GM12878 (cell line): ENCODE results near the gene IGHMBP2. TPM values are rescaled to one million over a fixed set of nuclear protein-coding genes. Genes with fewer than 3 reads are reported as not detected.

Experiments used
- ATAC-seq: fragments of 200-7000 bp; cut with Tn5 transposase; 3 replicates; pipeline ENCODE4 v1.9.1; 2020; ENCODE audit warnings: mild to moderate bottlenecking, moderate library complexity
- BruUV-seq: library from RNA; stranded (reverse); fragments of 400-500 nt; replicated peaks from 2 replicates; lab custom pipeline; 2021; lab: Mats Ljungman, UMichigan
- CTCF ChIA-PET: fragments of 300-600 bp; sonication (Branson Sonifier 250); formaldehyde crosslinking; extraction: SDS; loops from one replicate; lab custom pipeline; 2021; ENCODE audit warnings: inconsistent platforms; lab: Yijun Ruan, JAX
- POLR2A ChIA-PET: fragments of 350-600 bp; formaldehyde crosslinking; extraction: SDS; loops from one replicate; lab custom pipeline; 2021; ENCODE audit warnings: inconsistent platforms; lab: Charles Lee
- RAD21 ChIA-PET: fragments of 300-600 bp; sonication (Branson Sonifier 250); formaldehyde crosslinking; loops from one replicate; lab custom pipeline; 2023; ENCODE audit warnings: antibody characterized with exemption; ENCODE audit not compliant: unreplicated experiment; lab: Charles Lee
- SMC1A ChIA-PET: fragments of 300-600 bp; sonication (Branson Sonifier 250); formaldehyde crosslinking; loops from one replicate; lab custom pipeline; 2023; ENCODE audit not compliant: unreplicated experiment, uncharacterized antibody; lab: Charles Lee
- DNase-seq: peaks from one replicate; pipeline ENCODE4 v3.0.0-alpha.2; 2011; ENCODE audit warnings: low read depth, low spot score
- FAIRE-seq: peaks from 3 replicates; lab custom pipeline; 2011; peaks lifted over from hg19 to GRCh38; lab: Jason Lieb, UNC
- H2AFZ ChIP-seq: 2 replicates; pipeline ENCODE4 v1.6.0; 2011; ENCODE audit warnings: low read depth, low read length, control low read depth; ENCODE audit not compliant: control insufficient read depth
- H3K27ac ChIP-seq: 2 replicates; pipeline ENCODE4 v1.5.1; 2011; ENCODE audit warnings: control low read depth; ENCODE audit not compliant: control insufficient read depth, insufficient read depth
- H3K27me3 ChIP-seq, 2 experiments: replicated peaks in 1 of 2; 2 replicates each; pipeline versions ENCODE4 v1.6.0 to v1.6.1; 2011; ENCODE audit warnings: low read length in 1 of 2; ENCODE audit not compliant: control insufficient read depth in 2 of 2, insufficient read depth in 2 of 2
- H3K36me3 ChIP-seq, 2 experiments: 2 replicates each; pipeline ENCODE4 v1.5.1; 2011; ENCODE audit warnings: low read length in 1 of 2; ENCODE audit not compliant: control insufficient read depth in 2 of 2, insufficient read depth in 2 of 2
- H3K4me1 ChIP-seq: 2 replicates; pipeline ENCODE4 v1.6.1; 2011; ENCODE audit warnings: mild to moderate bottlenecking, low read length, moderate library complexity, mixed read lengths; ENCODE audit not compliant: control insufficient read depth, insufficient read depth
- H3K4me2 ChIP-seq: 2 replicates; pipeline ENCODE4 v1.6.0; 2011; ENCODE audit warnings: control low read depth; ENCODE audit not compliant: control insufficient read depth, insufficient read depth
- H3K4me3 ChIP-seq: fragments of 200-600 bp; sonication (generic); 2 replicates; pipeline ENCODE4 v1.5.1; 2016
- H3K79me2 ChIP-seq: 2 replicates; pipeline ENCODE4 v1.6.0; 2011; ENCODE audit warnings: low read length; ENCODE audit not compliant: control insufficient read depth, insufficient read depth
- H3K9ac ChIP-seq: 2 replicates; pipeline ENCODE4 v1.8.0; 2011; ENCODE audit warnings: low read length, control low read depth, mixed read lengths; ENCODE audit not compliant: control insufficient read depth, insufficient read depth
- H3K9me3 ChIP-seq: replicated peaks from 3 replicates; pipeline ENCODE4 v1.5.1; 2011; ENCODE audit warnings: mild to moderate bottlenecking, low read length; ENCODE audit not compliant: control insufficient read depth, insufficient read depth
- H4K20me1 ChIP-seq: 2 replicates; pipeline ENCODE4 v1.6.0; 2011; ENCODE audit not compliant: control insufficient read depth, insufficient read depth
- BRCA1 ChIP-seq: IDR thresholded peaks from 2 replicates; pipeline ENCODE4 v1.6.1; 2011; ENCODE audit warnings: low read depth, low read length, improper control_type of control experiment
- E4F1 ChIP-seq: fragments of 450-650 bp; IDR thresholded peaks from 2 replicates; pipeline ENCODE4 v1.6.1; 2018; ENCODE audit warnings: borderline replicate concordance, mild to moderate bottlenecking; ENCODE audit not compliant: partially characterized antibody
- EGR1 ChIP-seq, 2 experiments: IDR thresholded peaks; 1 replicate in 1 of 2; 2 replicates in 1 of 2; pipeline ENCODE4 v1.6.1; 2011 to 2012; ENCODE audit warnings: low read depth in 2 of 2, low read length in 2 of 2, borderline replicate concordance in 1 of 2, mild to moderate bottlenecking in 1 of 2, moderate library complexity in 1 of 2
- HDAC2 ChIP-seq: fragments of 200-600 bp; sonication (generic); IDR thresholded peaks from 2 replicates; pipeline ENCODE4 v1.6.1; 2017
- MYC ChIP-seq: IDR thresholded peaks from 2 replicates; pipeline ENCODE4 v1.6.1; 2011; ENCODE audit warnings: mild to moderate bottlenecking, low read length, moderate library complexity, inconsistent platforms; ENCODE audit not compliant: insufficient read depth, insufficient replicate concordance, insufficient read length, severe bottlenecking
- RAD51 ChIP-seq: fragments of 450-650 bp; IDR thresholded peaks from 2 replicates; pipeline ENCODE4 v1.6.1; 2016; ENCODE audit warnings: moderate library complexity, mild to moderate bottlenecking, inconsistent platforms
- SIX5 ChIP-seq: IDR thresholded peaks from 2 replicates; pipeline ENCODE4 v1.6.1; 2011; ENCODE audit warnings: mild to moderate bottlenecking, low read depth, low read length, moderate library complexity; ENCODE audit not compliant: severe bottlenecking
- SMAD1 ChIP-seq: fragments of 450-650 bp; IDR thresholded peaks from 2 replicates; pipeline ENCODE4 v1.6.1; 2018; ENCODE audit warnings: mild to moderate bottlenecking, low read depth; ENCODE audit not compliant: partially characterized antibody
- STAT3 ChIP-seq: IDR thresholded peaks from 2 replicates; pipeline ENCODE4 v1.6.1; 2011; ENCODE audit warnings: low read depth, low read length, improper control_type of control experiment
- TCF12 ChIP-seq: IDR thresholded peaks from 2 replicates; pipeline ENCODE4 v1.6.1; 2011; ENCODE audit warnings: low read depth, mild to moderate bottlenecking, low read length
- ZNF217 ChIP-seq: fragments of 450-650 bp; IDR thresholded peaks from 2 replicates; pipeline ENCODE4 v1.6.1; 2017; ENCODE audit warnings: antibody characterized with exemption, mild to moderate bottlenecking
- WGBS: methylation state at CpG from one replicate; pipeline ENCODE4 v1.1.6; 2016; ENCODE audit warnings: low lambda C conversion rate; ENCODE audit not compliant: insufficient replicate concordance, insufficient coverage; ENCODE audit errors: missing lambda C conversion rate; 5-methylcytosine and 5-hydroxymethylcytosine counted together
- in situ Hi-C: fragments of 300-500 bp; cut with MboI; formaldehyde crosslinking; loops from 9 replicates; pipeline ENCODE4 v1.14.3; 2018; ENCODE audit warnings: mixed read lengths
- intact Hi-C: fragments of 100-400 bp; cut with micrococcal nuclease; formaldehyde crosslinking; loops from one replicate; pipeline ENCODE4 v1.14.2; 2022; ENCODE audit not compliant: unreplicated experiment
- polyA plus RNA-seq, 11 experiments: library from polyadenylated mRNA; depleted of rRNA in 4 of 11; unstranded in 6 of 11; stranded (reverse) in 5 of 11; fragments of >200 nt; fragmentation: Nextera tagmentation in 4 of 11; fragmentation: Illumina TruSeq in 1 of 11; extraction: Ambion mirVana in 4 of 11; extraction: Trizol in 1 of 11; gene quantifications; 1 replicate in 1 of 11; 2 replicates in 10 of 11; pipeline versions ENCODE4 v1.2.1 to v1.2.3, GENCODE V29; 2011 to 2016; ENCODE audit warnings: inconsistent platforms in 2 of 11, missing spikeins in 2 of 11, low read depth in 1 of 11
- total RNA-seq, 4 experiments: library from RNA; depleted of rRNA in 3 of 4; stranded (reverse); fragments of >200 nt in 3 of 4; fragmentation: Illumina TruSeq in 1 of 4; extraction: Trizol in 1 of 4; gene quantifications; 2 replicates each; pipeline versions ENCODE4 v1.2.1 to v1.2.3, GENCODE V29; 2013 to 2021
- TF ChIP-seq, protein P1 (sequence below): IDR thresholded peaks from 2 replicates; pipeline ENCODE4 v1.6.1; 2012; ENCODE audit warnings: low read depth, low read length, improper control_type of control experiment

Gene IGHMBP2
- total and polyA plus RNA-seq, 10 of the 15 experiments (the other 5 are each of a cell fraction or from before 2014, with no cell fraction given) = 1.4 to 20.1 (median 11.2) TPM

- Histone ChIP-seq H3K27me3 (no peaks in the 10 kb centered on the region), H4K20me1 (no peaks in the 10 kb centered on the region), H3K4me2 (no peak overlapping the region), H3K79me2 (no peaks in the 10 kb centered on the region), H3K4me1 (no peaks in the 10 kb centered on the region), H3K36me3 (no peaks in the 10 kb centered on the region), H2AFZ (no peak overlapping the region), H3K27ac (no peak overlapping the region), H3K9me3 (no peaks in the 10 kb centered on the region), H3K4me3 (no peak overlapping the region), H3K9ac (no peak overlapping the region)
- in situ Hi-C loops (no loop called here), intact Hi-C loops (no loop called here)
- ChIA-PET CTCF (interaction anchor here (0.9 to 1.2 kb wide), 2 partner anchors 88 to 728 kb away, joined by 3 read pairs; no protein-coding TSS in a partner anchor), RAD21 (interaction anchor here (0.9 kb wide), 1 partner anchor 88 kb away, joined by 3 read pairs; no protein-coding TSS in a partner anchor), POLR2A (interaction anchor here (0.6 kb wide), 1 partner anchor 9 kb away, joined by 4 read pairs; no protein-coding TSS in a partner anchor), SMC1A (no interaction called here)
- ATAC-seq (no peak), DNase-seq (no peak), FAIRE-seq (no peak)
- BruUV-seq = no TSS peak
- WGBS = 44% methylated on average over 11 of the region's 12 CpGs
- TF ChIP-seq HDAC2 = no peak
- no peak for TF ChIP-seq EGR1 (IDR thresholded peaks at IDR 0.05; ENCODE audit: borderline replicate concordance in 1 of 2, low read depth in 2 of 2, low read length in 2 of 2)
- no peak for TF ChIP-seq TCF12
- no peak for TF ChIP-seq SIX5
- TF ChIP-seq BRCA1 = no peak
- no peak for TF ChIP-seq RAD51
- no peak for TF ChIP-seq MYC
These were observed 53.0 kb downstream of the IGHMBP2 start for GRCh38 chr11:68956547-68957254.

- DNase-seq = no peak
- Histone ChIP-seq H2AFZ (no peak overlapping the region), H4K20me1 (no peaks in the 10 kb centered on the region), H3K36me3 (no peaks in the 10 kb centered on the region), H3K9ac (no peak overlapping the region), H3K4me1 (no peaks in the 10 kb centered on the region; the same call in 1 of the 2 replicates), H3K79me2 (no peaks in the 10 kb centered on the region), H3K27ac (no peak overlapping the region), H3K4me3 (no peak overlapping the region), H3K9me3 (no peaks in the 10 kb centered on the region; the same call in 2 of the 3 replicates), H3K27me3 (no peaks in the 10 kb centered on the region), H3K4me2 (no peak overlapping the region)
- ChIA-PET SMC1A (no interaction called here), POLR2A (no interaction called here), CTCF (no interaction called here), RAD21 (no interaction called here)
- no peak for FAIRE-seq
- in situ Hi-C loops = no loop called here
- no peak for ATAC-seq
- 58% methylated on average over 9 of the region's 9 CpGs for WGBS
- intact Hi-C loops = no loop called here
- no TSS peak for BruUV-seq
- TF ChIP-seq, protein P1, sequence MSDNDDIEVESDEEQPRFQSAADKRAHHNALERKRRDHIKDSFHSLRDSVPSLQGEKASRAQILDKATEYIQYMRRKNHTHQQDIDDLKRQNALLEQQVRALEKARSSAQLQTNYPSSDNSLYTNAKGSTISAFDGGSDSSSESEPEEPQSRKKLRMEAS = no peak
- TF ChIP-seq STAT3 (no peak), E4F1 (no peak), SMAD1 (no peak), ZNF217 (no peak)
These were observed 54.5 kb downstream of the IGHMBP2 start for GRCh38 chr11:68958211-68958610.
